Measurements from ENCODE around the gene RPL13A. TPM values are rescaled to one million over a fixed set of nuclear protein-coding genes. Genes with fewer than 3 reads are reported as not detected.

The RPL13A gene
- total and polyA plus RNA-seq, 9 of the 15 experiments (the other 6 are each of a cell fraction or from before 2014, with no cell fraction given): 1,744 to 5,482 (median 2,949) TPM

GRCh38 chr19:49491030-49491803 is 3.8 kb downstream of the RPL13A start:
- POLR2A ChIA-PET: interaction anchor here (0.6 to 1.4 kb wide), 3 partner anchors 43 to 881 kb away, joined by 3 to 4 read pairs (median 3); no protein-coding TSS in a partner anchor
- CTCF ChIA-PET (ENCODE audit: low intra/inter-chr PET ratio): no interaction called here
- peaks cover 19 to 29% of the 10 kb centered on the region in 2 experiments; a peak in 3 of 5 replicates for H3K4me1 ChIP-seq (replicated peaks in 1 of 2; ENCODE audit: control insufficient read depth in 2 of 2, insufficient read depth in 2 of 2, low read length in 2 of 2)
- peak overlapping the region; percentile 99 for H3K27ac ChIP-seq (ENCODE audit: extremely low read depth, low read depth, low read length)
- peak overlapping the region; percentile 97 to 100; a peak in 3 of 4 replicates for H3K9ac ChIP-seq (ENCODE audit: insufficient read depth in 1 of 2, low read depth in 2 of 2, low read length in 2 of 2)
- peaks cover 3% of the 10 kb centered on the region for H3K9me1 ChIP-seq (ENCODE audit: control insufficient read depth, insufficient read depth, low read length)
- peaks cover 30% of the 10 kb centered on the region for H4K20me1 ChIP-seq (replicated peaks; ENCODE audit: control insufficient read depth, insufficient read depth, low read length)
- peak overlapping the region; percentile 100; the same call in 1 of the 2 replicates for H3K4me3 ChIP-seq
- 88% methylated on average over 13 of the region's 17 CpGs for WGBS (ENCODE audit: insufficient coverage, low coverage, missing lambda C conversion rate)
- peaks cover 53% of the 10 kb centered on the region for H3K36me3 ChIP-seq (ENCODE audit: control insufficient read depth, insufficient read depth, low read length)
- H3K4me2 ChIP-seq (ENCODE audit: insufficient read depth, low read length): peak overlapping the region; percentile 95; the same call in 1 of the 2 replicates
- no peak overlapping the region for H2AFZ ChIP-seq (ENCODE audit: low read depth, low read length)
- ATAC-seq: no peak
- intact Hi-C loops (cut with micrococcal nuclease): no loop called here
- H3K79me2 ChIP-seq (ENCODE audit: control insufficient read depth, insufficient read depth, low read length): peaks cover 50% of the 10 kb centered on the region
- no peaks in the 10 kb centered on the region for H3K9me3 ChIP-seq (replicated peaks; ENCODE audit: control insufficient read depth, insufficient read depth, low read depth, low read length)
- in situ Hi-C loops (cut with MboI): loop anchor here (10.0 kb wide), 1 partner anchor 384 kb away; the partner anchor contains the start of genes AKT1S1 and TBC1D17
- no peaks in the 10 kb centered on the region for H3K27me3 ChIP-seq (ENCODE audit: control insufficient read depth in 2 of 2, insufficient read depth in 2 of 2, low read length in 2 of 2)
- BruUV-seq (replicated peaks): no TSS peak
- no peak for FAIRE-seq
- DNase-seq (ENCODE audit: extremely low read depth in 1 of 4, low spot score in 3 of 4): peak in 1 of 4 experiments; percentile 15
- peak; percentile 12; the same call in 1 of the 2 replicates for TF ChIP-seq TFAP4 (CRISPR knock-in tag; IDR thresholded peaks at IDR 0.05; ENCODE audit: borderline replicate concordance)
- TF ChIP-seq DPF2 (IDR thresholded peaks at IDR 0.05): no peak
- no peak for TF ChIP-seq IRF1 (CRISPR knock-in tag; IDR thresholded peaks at IDR 0.05; ENCODE audit: borderline replicate concordance)
- TF ChIP-seq POLR2A (conservative IDR thresholded peaks at IDR 0.05): peak; percentile 3; the same call in 1 of the 2 replicates
- TF ChIP-seq DEAF1 (CRISPR knock-in tag; IDR thresholded peaks at IDR 0.05): no peak
- TF ChIP-seq KDM1A (IDR thresholded peaks at IDR 0.05): no peak
- TF ChIP-seq ZNF766 (CRISPR knock-in tag; conservative IDR thresholded peaks at IDR 0.05): no peak
- no peak for TF ChIP-seq KLF6 (CRISPR knock-in tag; IDR thresholded peaks at IDR 0.05; ENCODE audit: borderline replicate concordance)
- 0 out of 4 replicates have a peak, but pooled peaks of 1 of the 2 experiments have one; percentile 3 for TF ChIP-seq BCLAF1 (IDR thresholded peaks at IDR 0.05; ENCODE audit: borderline replicate concordance in 1 of 2, control insufficient read depth in 1 of 2, low read depth in 2 of 2, low read length in 1 of 2)
- no peak for TF ChIP-seq CGGBP1 (CRISPR knock-in tag; IDR thresholded peaks at IDR 0.05)
- no peak for TF ChIP-seq KDM4B (IDR thresholded peaks at IDR 0.05; ENCODE audit: borderline replicate concordance in 2 of 2, low read depth in 1 of 2)
- no peak for TF ChIP-seq ARNT (IDR thresholded peaks at IDR 0.05)
- TF ChIP-seq POLR2AphosphoS2 (IDR thresholded peaks at IDR 0.05; ENCODE audit: low read length): 0 out of 2 replicates have a peak, but pooled peaks have one; percentile 22
